Measurements from ENCODE around the gene ZCRB1.
"Not testable (repeated sequence)": the region's sequence is repeated elsewhere in the genome, so short reads cannot be mapped to it uniquely, and the experiment has no call there.

ZCRB1 gene

GRCh38 chr12:42330097-42330496 lies 4.2 kb upstream of the ZCRB1 start:
- DNase-seq (ENCODE audit: low read depth in 2 of 2): not testable (repeated sequence)

GRCh38 chr12:42327227-42327590 lies 1.3 kb upstream of the ZCRB1 start:
- DNase-seq (ENCODE audit: low read depth in 2 of 2): no peak

GRCh38 chr12:42326541-42327226 lies 790 bp upstream of the ZCRB1 start:
- no peak for DNase-seq (ENCODE audit: low read depth in 2 of 2)

GRCh38 chr12:42325326-42325652 lies 605 bp downstream of the ZCRB1 start:
- DNase-seq (ENCODE audit: low read depth in 2 of 2): no peak

- DNase-seq (ENCODE audit: low read depth in 2 of 2): no peak
Measured at GRCh38 chr12:42323856-42324255, 2.0 kb downstream of the ZCRB1 start.

GRCh38 chr12:42322567-42322966 lies 3.3 kb downstream of the ZCRB1 start:
- DNase-seq (ENCODE audit: low read depth in 2 of 2): no peak

- no peak for DNase-seq (ENCODE audit: low read depth in 2 of 2)
Measured at GRCh38 chr12:42320796-42321195, 5.1 kb downstream of the ZCRB1 start.

GRCh38 chr12:42315108-42315507 lies 10.8 kb downstream of the ZCRB1 start:
- DNase-seq (ENCODE audit: low read depth in 2 of 2): no peak

- DNase-seq (ENCODE audit: low read depth in 2 of 2): no peak
Measured at GRCh38 chr12:42309996-42310395, 15.9 kb downstream of the ZCRB1 start.

GRCh38 chr12:42308390-42308789 lies 17.5 kb downstream of the ZCRB1 start:
- no peak for DNase-seq (ENCODE audit: low read depth in 2 of 2)

- DNase-seq (ENCODE audit: low read depth in 2 of 2): no peak
Measured at GRCh38 chr12:42306297-42306696, 19.6 kb downstream of the ZCRB1 start.

- DNase-seq (ENCODE audit: low read depth in 2 of 2): peak; percentile 16 to 55
Measured at GRCh38 chr12:42299392-42300308, 26.2 kb downstream of the ZCRB1 start.

- DNase-seq (ENCODE audit: low read depth in 2 of 2): no peak
Measured at GRCh38 chr12:42298887-42299286, 27.0 kb downstream of the ZCRB1 start.

- DNase-seq (ENCODE audit: low read depth in 2 of 2): no peak
Measured at GRCh38 chr12:42296503-42297109, 29.3 kb downstream of the ZCRB1 start.

- DNase-seq (ENCODE audit: low read depth in 2 of 2): no peak
Measured at GRCh38 chr12:42291680-42292079, 34.2 kb downstream of the ZCRB1 start.

GRCh38 chr12:42288544-42288943 lies 37.4 kb downstream of the ZCRB1 start:
- DNase-seq (ENCODE audit: low read depth in 2 of 2): no peak

GRCh38 chr12:42286741-42287140 lies 39.2 kb downstream of the ZCRB1 start:
- DNase-seq (ENCODE audit: low read depth in 2 of 2): no peak

- DNase-seq (ENCODE audit: low read depth in 2 of 2): no peak
Measured at GRCh38 chr12:42285431-42285830, 40.5 kb downstream of the ZCRB1 start.

- no peak for DNase-seq (ENCODE audit: low read depth in 2 of 2)
Measured at GRCh38 chr12:42284876-42285275, 41.0 kb downstream of the ZCRB1 start.

- DNase-seq (ENCODE audit: low read depth in 2 of 2): no peak
Measured at GRCh38 chr12:42284157-42284556, 41.7 kb downstream of the ZCRB1 start.

GRCh38 chr12:42283739-42284138 lies 42.2 kb downstream of the ZCRB1 start:
- no peak for DNase-seq (ENCODE audit: low read depth in 2 of 2)

- DNase-seq (ENCODE audit: low read depth in 2 of 2): no peak
Measured at GRCh38 chr12:42282294-42282693, 43.6 kb downstream of the ZCRB1 start.

- DNase-seq (ENCODE audit: low read depth in 2 of 2): no peak
Measured at GRCh38 chr12:42281844-42282243, 44.0 kb downstream of the ZCRB1 start.
